Activated naive CD8-positive, alpha-beta T cell treated with anti-CD3 and anti-CD28 coated beads for 36 hours (primary cell): Measurements from ENCODE around the gene LARP1B. TPM values are rescaled to one million over a fixed set of nuclear protein-coding genes. Genes with fewer than 3 reads are reported as not detected.
"Not testable (repeated sequence)": the region's sequence is repeated elsewhere in the genome, so short reads cannot be mapped to it uniquely, and the experiment has no call there.

Source experiments
- DNase-seq: peaks from one replicate; pipeline ENCODE4 v3.0.0; 2021
- H3K27ac Mint-ChIP-seq: one replicate; pipeline ENCODE4 v1.8.0; 2022; ENCODE audit warnings: mild to moderate bottlenecking, moderate library complexity, mixed read lengths
- H3K27me3 Mint-ChIP-seq: one replicate; pipeline ENCODE4 v1.8.0; 2022; ENCODE audit warnings: mild to moderate bottlenecking, mixed read lengths
- H3K36me3 Mint-ChIP-seq: one replicate; pipeline ENCODE4 v1.8.0; 2021; ENCODE audit warnings: mild to moderate bottlenecking, mixed read lengths
- H3K4me1 Mint-ChIP-seq: one replicate; pipeline ENCODE4 v1.8.0; 2021; ENCODE audit warnings: mixed read lengths
- H3K4me3 Mint-ChIP-seq: one replicate; pipeline ENCODE4 v1.8.0; 2022; ENCODE audit warnings: mild to moderate bottlenecking, moderate library complexity, mixed read lengths
- H3K9me3 Mint-ChIP-seq: one replicate; pipeline ENCODE4 v1.8.0; 2022; ENCODE audit warnings: mixed read lengths
- total RNA-seq, 2 experiments: library from RNA; stranded (reverse); gene quantifications; one replicate each; pipeline ENCODE4 v1.2.3, GENCODE V29; 2021

The LARP1B gene
- 10 to 100 TPM; 19.8 to 21.8 TPM for total RNA-seq

DNA sequence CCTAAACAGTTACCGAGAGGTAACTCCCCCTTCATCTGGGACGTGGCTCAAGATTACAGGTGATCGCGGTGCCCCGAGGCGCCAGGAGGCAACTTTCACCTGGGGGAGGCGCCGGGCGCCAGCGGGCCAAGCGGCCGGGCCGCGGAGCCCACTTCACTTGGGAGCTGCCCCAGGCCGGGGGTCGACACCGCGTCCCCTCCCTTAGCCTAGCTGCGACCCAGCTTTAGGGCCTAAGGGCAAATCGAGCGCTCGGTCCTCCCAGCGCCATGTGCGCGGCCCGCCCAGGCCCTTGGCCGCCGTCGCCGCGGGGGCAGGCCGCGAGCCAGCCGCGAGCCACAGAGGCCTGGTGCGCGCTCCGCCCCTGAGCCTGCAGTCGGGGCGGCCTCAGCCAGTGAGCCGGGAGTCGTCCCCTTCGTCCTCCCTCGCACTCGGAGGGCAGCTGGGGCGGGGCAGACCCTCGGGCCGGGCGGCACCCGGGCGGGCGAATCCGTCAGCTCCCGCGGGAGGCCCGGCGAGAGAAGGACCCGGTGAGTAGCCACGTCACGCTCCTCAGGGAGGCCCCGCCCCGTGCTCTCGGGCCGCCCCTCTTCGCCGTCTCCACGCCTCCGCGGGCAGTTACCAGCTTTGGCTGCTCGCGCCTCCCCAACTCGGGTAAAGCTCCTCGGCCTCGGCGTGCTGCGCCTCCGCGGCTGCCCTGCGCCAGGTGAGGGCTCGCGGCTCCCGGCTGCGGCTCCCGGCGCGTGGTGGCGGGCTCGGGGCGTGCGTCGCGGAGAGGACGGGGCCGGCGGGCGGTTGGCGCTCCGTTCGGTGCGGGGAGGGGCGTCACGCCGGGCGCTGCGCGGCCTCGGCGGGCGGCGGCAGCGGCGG, at the start of gene LARP1B:
TSS of gene LARP1B (plus strand) at position 614 of the 867 bp plus-strand sequence. CDS start 13,640 bp downstream, outside the sequence.
- peak; percentile 96 for DNase-seq
- no peaks in the 10 kb centered on the region for H3K36me3 Mint-ChIP-seq
- H3K27ac Mint-ChIP-seq = peak within 1 kb of the TSS; percentile 90
- peaks cover 5% of the 10 kb centered on the region for H3K27me3 Mint-ChIP-seq
- no peaks in the 10 kb centered on the region for H3K9me3 Mint-ChIP-seq
- peaks cover 11% of the 10 kb centered on the region for H3K4me1 Mint-ChIP-seq
- peak within 1 kb of the TSS; percentile 85 for H3K4me3 Mint-ChIP-seq

DNA sequence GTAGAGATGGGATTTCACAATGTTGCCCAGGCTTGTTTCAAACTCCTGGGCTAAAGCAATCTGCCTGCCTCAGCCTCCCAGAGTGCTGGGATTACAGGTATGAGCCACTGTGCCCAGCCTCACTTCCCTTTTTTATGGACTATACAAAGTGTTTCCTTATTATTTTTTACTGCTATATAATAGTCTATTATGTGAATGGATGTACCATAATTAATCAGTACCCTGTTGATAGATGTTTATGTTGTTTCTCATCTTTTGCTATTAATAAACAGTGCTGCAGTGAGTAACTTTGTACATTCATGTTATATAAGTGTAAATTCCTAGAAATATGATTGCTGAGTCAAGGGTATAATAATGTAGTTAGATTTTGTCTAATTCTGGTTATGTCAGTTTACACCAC, 35.8 kb upstream of the LARP1B start:
- no peak for DNase-seq
- Mint-ChIP-seq H3K4me1 (no peaks in the 10 kb centered on the region), H3K27ac (no peak overlapping the region), H3K4me3 (no peak overlapping the region), H3K36me3 (peaks cover 31% of the 10 kb centered on the region), H3K9me3 (no peaks in the 10 kb centered on the region), H3K27me3 (no peaks in the 10 kb centered on the region)

DNA sequence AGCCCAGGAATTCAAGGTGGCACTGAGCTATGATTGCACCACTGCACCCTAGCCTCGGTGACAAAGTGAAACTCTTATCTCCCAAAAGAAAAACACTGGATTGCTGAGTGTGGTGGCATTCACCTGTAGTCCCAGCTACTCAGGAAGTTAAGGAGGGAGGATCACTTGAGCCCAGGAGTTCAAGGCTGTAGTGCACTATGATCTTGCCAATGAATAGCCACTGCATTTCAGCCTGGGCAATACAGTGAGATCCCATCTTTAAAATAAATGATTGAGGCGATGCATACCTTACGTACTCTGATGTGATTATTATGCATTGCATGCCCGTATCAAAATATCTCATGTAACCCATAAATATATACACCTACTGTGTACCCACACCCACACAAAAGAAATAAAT, 31.2 kb upstream of the LARP1B start:
- no peaks in the 10 kb centered on the region for H3K27me3 Mint-ChIP-seq
- H3K36me3 Mint-ChIP-seq = peaks cover 17% of the 10 kb centered on the region
- no peaks in the 10 kb centered on the region for H3K4me1 Mint-ChIP-seq
- H3K27ac Mint-ChIP-seq = no peak overlapping the region
- DNase-seq = no peak
- no peaks in the 10 kb centered on the region for H3K9me3 Mint-ChIP-seq
- H3K4me3 Mint-ChIP-seq = no peak overlapping the region

DNA sequence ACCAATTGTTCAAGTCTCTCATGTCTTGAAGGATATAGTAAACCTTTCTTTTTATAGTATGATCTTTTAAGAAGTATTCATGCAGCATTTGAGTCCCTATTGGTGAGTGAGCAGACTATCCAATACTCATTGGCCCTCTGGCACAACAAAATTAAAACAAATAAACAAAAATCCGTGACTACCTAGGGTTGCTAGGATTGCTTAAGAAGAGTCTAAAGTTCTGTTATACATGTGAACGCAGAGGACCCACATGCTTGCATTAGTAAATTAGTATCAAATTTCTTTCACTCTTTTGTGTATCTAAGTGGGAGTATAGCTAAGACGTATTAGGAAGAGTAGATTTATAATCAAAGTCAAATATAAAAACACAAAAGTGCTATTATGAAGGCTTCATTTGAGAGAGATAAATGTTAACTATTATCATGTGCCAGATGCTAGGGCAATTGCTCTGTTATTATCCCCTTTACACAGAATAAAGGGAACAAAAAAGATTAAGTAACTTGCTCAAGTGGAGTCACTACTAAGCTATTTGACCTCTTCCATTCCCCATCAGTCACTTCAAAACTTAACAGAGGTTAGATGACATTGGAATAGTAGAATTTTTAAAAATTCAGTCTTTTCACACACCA, 29.2 kb upstream of the LARP1B start:
- Mint-ChIP-seq H3K4me1 (no peaks in the 10 kb centered on the region), H3K27ac (no peak overlapping the region), H3K36me3 (peaks cover 11% of the 10 kb centered on the region), H3K27me3 (no peaks in the 10 kb centered on the region), H3K4me3 (no peak overlapping the region), H3K9me3 (no peaks in the 10 kb centered on the region)
- DNase-seq = no peak

DNA sequence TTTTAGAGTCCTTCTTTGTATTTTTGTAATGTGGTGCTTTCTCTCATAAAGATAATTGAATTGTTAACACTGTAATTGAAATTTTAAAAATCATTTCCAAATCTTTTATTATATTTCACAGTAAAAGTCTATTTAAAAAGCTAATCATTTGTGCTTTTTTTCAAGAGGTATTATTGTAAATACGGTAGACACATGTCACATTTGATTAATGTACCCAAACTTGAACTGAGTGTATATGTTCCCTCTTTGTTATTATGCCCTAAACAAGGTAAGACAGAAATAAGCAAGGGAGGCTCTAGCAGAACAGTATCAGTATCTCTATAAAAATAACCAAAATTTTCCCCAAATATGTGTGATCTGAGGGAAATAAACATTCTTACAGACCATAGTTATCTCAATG, 21.5 kb upstream of the LARP1B start:
- Mint-ChIP-seq H3K9me3 (no peaks in the 10 kb centered on the region), H3K36me3 (no peaks in the 10 kb centered on the region), H3K27me3 (no peaks in the 10 kb centered on the region), H3K4me3 (no peak overlapping the region), H3K27ac (no peak overlapping the region), H3K4me1 (no peaks in the 10 kb centered on the region)
- no peak for DNase-seq

DNA sequence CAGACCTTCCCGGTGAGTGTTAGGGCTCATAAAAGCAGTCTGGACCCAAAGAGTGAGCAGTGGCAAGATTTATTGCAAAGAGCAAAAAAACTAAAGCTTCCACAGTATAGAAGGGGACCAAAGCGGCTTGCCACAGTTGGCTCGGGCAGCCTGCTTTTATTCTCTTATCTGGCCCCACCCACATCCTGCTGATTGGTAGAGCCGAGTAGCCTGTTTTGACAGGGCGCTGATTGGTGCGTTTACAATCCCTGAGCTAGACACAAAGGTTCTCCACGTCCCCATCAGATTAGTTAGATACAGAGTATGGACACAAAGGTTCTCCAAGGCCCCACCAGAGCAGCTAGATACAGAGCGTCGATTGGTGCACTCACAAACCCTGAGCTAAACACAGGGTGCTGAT, 14.1 kb upstream of the LARP1B start:
- H3K36me3 Mint-ChIP-seq, H3K4me1 Mint-ChIP-seq: not testable (repeated sequence)

DNA sequence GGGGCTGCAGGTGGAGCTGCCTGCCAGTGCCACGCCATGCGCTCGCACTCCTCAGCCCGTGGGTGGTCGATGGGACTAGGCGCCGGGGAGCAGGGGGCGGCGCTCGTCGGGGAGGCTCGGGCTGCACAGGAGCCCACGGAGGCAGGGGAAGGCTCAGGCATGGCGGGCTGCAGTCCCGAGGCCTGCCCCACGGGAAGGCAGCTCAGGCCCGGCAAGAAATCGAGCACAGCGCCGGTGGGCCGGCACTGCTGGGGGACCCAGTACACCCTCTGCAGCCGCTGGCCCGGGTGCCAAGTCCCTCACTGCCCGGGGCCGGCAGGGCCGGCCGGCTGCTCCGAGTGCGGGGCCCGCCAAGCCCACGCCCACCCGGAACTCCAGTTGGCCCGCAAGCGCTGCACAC, 13.6 kb upstream of the LARP1B start:
- H3K4me1 Mint-ChIP-seq, H3K36me3 Mint-ChIP-seq, H3K4me3 Mint-ChIP-seq, H3K27me3 Mint-ChIP-seq, DNase-seq, H3K27ac Mint-ChIP-seq, H3K9me3 Mint-ChIP-seq: not testable (repeated sequence)

More for the DNA sequence above, 14.1 kb upstream of the LARP1B start:
- H3K4me3 Mint-ChIP-seq, H3K27me3 Mint-ChIP-seq, H3K9me3 Mint-ChIP-seq, DNase-seq, H3K27ac Mint-ChIP-seq: not testable (repeated sequence)

DNA sequence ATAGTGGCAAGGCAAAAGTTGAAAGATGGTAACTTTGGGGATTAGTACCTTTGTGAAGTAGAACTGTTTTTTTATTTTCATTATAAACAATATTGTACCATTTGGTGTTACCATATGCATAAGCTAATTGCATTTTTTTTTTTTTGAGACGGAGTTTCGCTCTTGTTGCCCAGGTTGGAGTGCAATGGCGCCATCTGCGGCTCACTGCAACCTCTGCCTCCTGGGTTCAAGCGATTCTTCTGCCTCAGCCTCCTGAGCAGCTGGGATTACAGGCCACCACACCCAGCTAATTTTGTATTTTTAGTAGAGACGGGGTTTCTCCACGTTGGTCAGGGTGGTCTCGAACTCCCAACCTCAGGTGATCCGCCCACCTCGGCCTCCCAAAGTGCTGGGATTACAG, 9.9 kb upstream of the LARP1B start:
- DNase-seq, H3K27ac Mint-ChIP-seq, H3K9me3 Mint-ChIP-seq: not testable (repeated sequence)

DNA sequence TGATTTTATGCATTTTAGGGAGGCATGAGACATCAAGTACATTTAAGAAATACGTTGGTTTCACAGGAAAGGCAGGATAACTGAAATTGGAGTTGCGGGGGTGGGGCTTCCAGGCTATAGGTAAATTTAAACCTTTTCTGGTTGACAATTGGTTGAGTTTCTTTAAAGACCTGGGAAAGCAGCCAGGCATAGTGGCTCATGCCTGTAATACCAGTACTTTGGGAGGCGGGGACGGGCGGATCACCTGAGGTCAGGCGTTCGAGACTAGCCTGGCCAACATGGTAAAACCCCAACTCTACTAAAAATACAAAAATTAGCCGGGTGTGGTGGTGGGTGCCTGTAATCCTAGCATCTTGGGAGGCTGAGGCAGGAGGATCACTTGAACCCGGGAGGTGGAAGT, 6.2 kb upstream of the LARP1B start:
- H3K27ac Mint-ChIP-seq, H3K36me3 Mint-ChIP-seq, DNase-seq, H3K4me3 Mint-ChIP-seq, H3K4me1 Mint-ChIP-seq, H3K9me3 Mint-ChIP-seq, H3K27me3 Mint-ChIP-seq: not testable (repeated sequence)

More for the DNA sequence above, 9.9 kb upstream of the LARP1B start:
- H3K36me3 Mint-ChIP-seq, H3K4me1 Mint-ChIP-seq, H3K4me3 Mint-ChIP-seq, H3K27me3 Mint-ChIP-seq: not testable (repeated sequence)

DNA sequence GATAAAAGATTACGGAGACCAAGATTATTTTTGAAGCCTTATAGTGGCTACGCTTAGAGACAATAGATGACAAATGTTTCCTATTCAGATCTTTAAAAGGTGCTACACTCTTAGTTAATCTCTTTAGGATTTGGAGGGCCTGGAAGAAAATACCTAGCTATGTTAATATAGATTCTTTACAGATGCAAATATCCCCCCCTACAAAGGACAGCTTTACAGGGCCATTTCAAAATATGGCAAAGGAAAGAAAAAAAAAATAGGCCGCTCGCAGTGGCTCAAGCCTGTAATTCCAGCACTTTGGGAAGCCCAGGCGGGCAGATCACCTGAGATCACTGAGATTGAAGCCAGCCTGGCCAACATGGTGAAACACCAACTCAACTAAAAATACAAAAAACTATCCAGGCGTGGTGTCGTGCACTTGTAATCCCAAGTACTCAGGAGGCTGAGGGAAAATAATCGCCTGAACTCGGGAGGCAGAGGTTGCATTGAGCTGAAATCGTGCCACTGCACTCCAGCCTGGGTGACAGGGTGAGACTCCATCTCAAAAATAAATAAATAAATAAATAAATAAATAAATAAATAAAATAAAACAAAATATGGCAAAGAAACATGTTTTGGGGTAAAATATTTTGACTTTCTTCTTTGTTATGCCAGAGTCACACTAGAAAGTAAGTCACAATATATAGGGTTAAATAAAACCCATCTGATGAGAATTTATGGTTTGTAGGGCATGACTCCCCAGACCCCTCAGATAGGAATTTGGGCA, 5.5 kb upstream of the LARP1B start:
- not testable (repeated sequence) for H3K27ac Mint-ChIP-seq, H3K27me3 Mint-ChIP-seq, H3K36me3 Mint-ChIP-seq, H3K4me3 Mint-ChIP-seq, H3K4me1 Mint-ChIP-seq, H3K9me3 Mint-ChIP-seq, DNase-seq

DNA sequence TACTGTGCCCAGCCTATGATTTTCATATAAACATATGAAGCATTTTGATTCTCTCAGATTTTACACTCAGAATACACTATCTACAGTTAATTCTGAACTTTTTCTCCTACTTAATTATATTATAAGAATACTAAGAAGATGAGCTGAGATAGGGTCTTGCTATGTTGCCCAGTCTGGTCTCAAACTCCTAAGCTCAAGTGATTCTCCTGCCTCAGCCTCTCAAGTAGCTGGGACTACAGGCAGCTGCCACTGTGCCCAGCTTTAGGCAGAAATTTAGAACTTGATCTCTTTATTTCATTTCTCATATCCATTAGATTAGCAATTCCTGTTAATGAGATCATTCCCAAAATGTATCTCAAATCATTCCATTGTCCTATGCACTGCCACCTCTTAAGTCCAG, 4.7 kb upstream of the LARP1B start:
- H3K4me1 Mint-ChIP-seq = peaks cover 4% of the 10 kb centered on the region
- peaks cover 5% of the 10 kb centered on the region for H3K27me3 Mint-ChIP-seq
- H3K27ac Mint-ChIP-seq = no peak overlapping the region
- no peaks in the 10 kb centered on the region for H3K9me3 Mint-ChIP-seq
- DNase-seq = no peak
- no peak overlapping the region for H3K4me3 Mint-ChIP-seq
- no peaks in the 10 kb centered on the region for H3K36me3 Mint-ChIP-seq

DNA sequence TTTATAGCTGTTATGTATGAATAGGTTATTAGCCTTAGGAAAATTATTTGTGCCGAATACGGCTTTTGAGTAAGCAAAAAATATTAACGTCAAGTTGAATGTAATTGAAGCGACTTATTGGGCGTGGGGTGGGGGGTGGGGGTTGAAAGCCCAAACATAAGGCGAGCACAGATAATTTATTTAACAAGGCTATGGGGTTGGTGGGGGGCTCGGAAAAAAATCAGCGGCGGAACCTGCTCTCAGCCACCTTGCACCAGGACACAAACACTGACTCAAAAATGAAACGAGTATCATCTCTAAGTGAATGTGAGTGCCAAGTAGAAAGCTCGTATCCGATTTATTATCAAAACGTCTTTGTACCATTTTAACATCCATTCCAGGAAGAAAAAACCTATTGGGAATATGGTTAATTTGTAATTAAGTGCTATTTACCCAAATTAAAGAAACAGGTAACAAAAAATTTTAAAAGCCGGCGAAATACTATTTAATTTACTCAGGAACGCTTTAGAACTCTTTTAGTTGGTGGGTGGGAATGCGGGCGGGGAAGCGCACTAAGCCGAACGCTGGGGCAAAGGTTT, 902 bp upstream of the LARP1B start:
- H3K9me3 Mint-ChIP-seq = no peaks in the 10 kb centered on the region
- peak overlapping the region; percentile 90 for H3K27ac Mint-ChIP-seq
- H3K4me3 Mint-ChIP-seq = peak overlapping the region; percentile 82
- no peak for DNase-seq
- H3K27me3 Mint-ChIP-seq = peaks cover 5% of the 10 kb centered on the region
- peaks cover 9% of the 10 kb centered on the region for H3K4me1 Mint-ChIP-seq
- H3K36me3 Mint-ChIP-seq = no peaks in the 10 kb centered on the region

DNA sequence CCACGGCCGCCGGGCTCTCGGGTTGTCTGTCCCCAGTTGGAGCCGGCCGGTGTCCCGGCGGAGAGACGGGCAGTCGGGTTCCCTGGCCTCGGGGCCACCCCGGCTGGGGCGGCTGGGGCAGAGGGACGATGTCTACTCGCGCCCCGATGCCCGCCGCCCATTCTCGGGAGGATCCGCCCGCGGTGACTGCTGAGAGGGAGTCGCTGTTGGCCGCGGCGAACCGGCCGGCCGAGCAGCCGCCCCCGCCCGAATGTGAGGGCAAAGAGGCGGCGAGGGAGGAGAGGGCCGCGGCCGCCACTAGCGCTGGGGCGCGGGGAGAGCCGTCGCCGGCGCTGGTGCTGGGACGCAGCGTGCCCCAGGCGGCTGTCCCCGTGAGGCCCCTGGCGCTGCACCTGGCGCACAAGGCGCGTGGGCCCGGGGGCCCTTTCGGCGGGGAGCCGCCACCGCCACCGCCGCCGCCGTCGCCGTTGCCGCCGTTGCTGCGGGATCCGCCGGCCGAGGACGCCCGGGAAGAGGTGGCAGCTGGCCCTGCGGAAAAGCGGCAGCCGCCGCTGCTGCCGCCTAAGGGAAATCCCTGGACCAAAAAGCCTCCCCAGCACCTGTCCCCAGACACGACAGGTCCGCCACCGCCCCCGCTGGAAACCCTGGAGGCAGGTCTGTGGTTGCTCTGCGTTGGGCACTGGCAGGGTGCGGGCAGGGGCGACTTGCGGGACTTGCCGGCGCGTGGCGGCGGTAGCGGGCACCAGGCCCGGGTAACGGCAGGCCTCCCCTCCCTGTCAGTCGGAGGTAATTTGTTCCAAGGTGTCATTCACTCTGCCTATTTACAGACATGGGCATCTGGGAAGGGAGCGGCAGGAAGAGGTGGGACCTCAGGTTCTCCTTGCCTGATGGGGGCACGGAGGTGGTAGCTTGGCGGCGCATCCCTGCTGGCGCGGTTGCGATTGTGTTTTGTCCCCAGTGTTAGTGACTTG, 739 bp downstream of the LARP1B start:
- peak; percentile 71 for DNase-seq
- no peaks in the 10 kb centered on the region for H3K36me3 Mint-ChIP-seq
- peaks cover under 1% of the 10 kb centered on the region for H3K27me3 Mint-ChIP-seq
- H3K27ac Mint-ChIP-seq = peak overlapping the region; percentile 81
- H3K4me3 Mint-ChIP-seq = peak overlapping the region; percentile 85
- peaks cover 11% of the 10 kb centered on the region for H3K4me1 Mint-ChIP-seq
- H3K9me3 Mint-ChIP-seq = no peaks in the 10 kb centered on the region

DNA sequence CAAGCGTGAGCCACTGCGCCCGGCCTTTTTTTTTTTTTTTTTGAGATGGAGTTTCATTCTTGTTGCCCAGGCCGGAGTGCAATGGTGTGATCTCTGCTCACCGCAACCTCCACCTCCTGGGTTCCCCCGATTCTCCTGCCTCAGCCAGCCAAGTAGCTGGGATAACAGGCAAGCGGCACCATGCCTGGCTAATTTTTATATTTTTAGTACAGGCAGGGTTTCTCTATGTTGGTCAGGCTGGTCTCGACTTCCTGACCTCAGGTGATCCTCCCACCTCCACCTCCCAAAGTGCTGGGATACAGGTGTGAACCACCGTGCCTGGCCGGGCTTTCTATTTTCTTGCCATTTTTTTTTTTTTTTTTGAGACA, 5.3 kb downstream of the LARP1B start:
- not testable (repeated sequence) for H3K27me3 Mint-ChIP-seq, H3K36me3 Mint-ChIP-seq, DNase-seq, H3K4me3 Mint-ChIP-seq, H3K4me1 Mint-ChIP-seq, H3K27ac Mint-ChIP-seq, H3K9me3 Mint-ChIP-seq
